Endothelial cell of umbilical vein (primary cell): ENCODE data around the gene ADGRB2.

Source experiments
- EZH2 ChIP-seq: IDR thresholded peaks from 2 replicates; pipeline ENCODE4 v1.6.1; 2012; ENCODE audit warnings: borderline replicate concordance, low read depth, mild to moderate bottlenecking, moderate library complexity, low read length, inconsistent platforms; ENCODE audit not compliant: severe bottlenecking
- FOS ChIP-seq: IDR thresholded peaks from 2 replicates; pipeline ENCODE4 v1.6.1; 2011; ENCODE audit warnings: mild to moderate bottlenecking, low read length, moderate library complexity, borderline replicate concordance; ENCODE audit not compliant: insufficient read depth
- MAX ChIP-seq: IDR thresholded peaks from 2 replicates; pipeline ENCODE4 v1.6.1; 2011; ENCODE audit not compliant: insufficient read depth, insufficient read length
- MYC ChIP-seq: IDR thresholded peaks from one replicate; pipeline ENCODE4 v1.6.1; 2011; ENCODE audit warnings: mild to moderate bottlenecking, low read depth, low read length
- POLR2A ChIP-seq: IDR thresholded peaks from 2 replicates; pipeline ENCODE4 v1.6.1; 2012; ENCODE audit warnings: low read depth, mild to moderate bottlenecking, control low read depth, low read length
- POLR2AphosphoS5 ChIP-seq: IDR thresholded peaks from 2 replicates; pipeline ENCODE4 v1.6.1; 2012; ENCODE audit warnings: low read depth, mild to moderate bottlenecking, control low read depth, low read length, moderate library complexity; ENCODE audit not compliant: insufficient read depth
- TF ChIP-seq, protein P1 (sequence below), 2 donors: IDR thresholded peaks; 1 replicate in 1 of 2; 2 replicates in 1 of 2; pipeline ENCODE4 v1.5.1; 2011; ENCODE audit warnings: low read length in 2 of 2, mild to moderate bottlenecking in 2 of 2, moderate library complexity in 2 of 2, control low read depth in 1 of 2, inconsistent platforms in 1 of 2, low read depth in 1 of 2; ENCODE audit not compliant: insufficient read depth in 1 of 2; ENCODE audit errors: extremely low read depth in 1 of 2

- TF ChIP-seq, protein P1, sequence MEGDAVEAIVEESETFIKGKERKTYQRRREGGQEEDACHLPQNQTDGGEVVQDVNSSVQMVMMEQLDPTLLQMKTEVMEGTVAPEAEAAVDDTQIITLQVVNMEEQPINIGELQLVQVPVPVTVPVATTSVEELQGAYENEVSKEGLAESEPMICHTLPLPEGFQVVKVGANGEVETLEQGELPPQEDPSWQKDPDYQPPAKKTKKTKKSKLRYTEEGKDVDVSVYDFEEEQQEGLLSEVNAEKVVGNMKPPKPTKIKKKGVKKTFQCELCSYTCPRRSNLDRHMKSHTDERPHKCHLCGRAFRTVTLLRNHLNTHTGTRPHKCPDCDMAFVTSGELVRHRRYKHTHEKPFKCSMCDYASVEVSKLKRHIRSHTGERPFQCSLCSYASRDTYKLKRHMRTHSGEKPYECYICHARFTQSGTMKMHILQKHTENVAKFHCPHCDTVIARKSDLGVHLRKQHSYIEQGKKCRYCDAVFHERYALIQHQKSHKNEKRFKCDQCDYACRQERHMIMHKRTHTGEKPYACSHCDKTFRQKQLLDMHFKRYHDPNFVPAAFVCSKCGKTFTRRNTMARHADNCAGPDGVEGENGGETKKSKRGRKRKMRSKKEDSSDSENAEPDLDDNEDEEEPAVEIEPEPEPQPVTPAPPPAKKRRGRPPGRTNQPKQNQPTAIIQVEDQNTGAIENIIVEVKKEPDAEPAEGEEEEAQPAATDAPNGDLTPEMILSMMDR (IDR thresholded peaks at IDR 0.05; ENCODE audit: extremely low read depth in 1 of 2, insufficient read depth in 1 of 2, low read depth in 1 of 2, low read length in 2 of 2), result no peak
- TF ChIP-seq POLR2A, result no peak
- no peak for TF ChIP-seq MYC
- TF ChIP-seq POLR2AphosphoS5, result no peak
- TF ChIP-seq EZH2, result no peak
- TF ChIP-seq MAX, result no peak
- TF ChIP-seq FOS, result no peak
Observed at GRCh38 chr1:31787261-31787660, 23.1 kb upstream of the ADGRB2 start.
